Endometrial microvascular endothelial cells (primary cell): ENCODE measurements around the gene PRKCA. TPM values are rescaled to one million over a fixed set of nuclear protein-coding genes. Genes with fewer than 3 reads are reported as not detected.
"Not testable (repeated sequence)": the region's sequence is repeated elsewhere in the genome, so short reads cannot be mapped to it uniquely, and the experiment has no call there.

ENCODE experiments used
- in situ Hi-C: cut with HindIII; loops from 2 replicates; pipeline ENCODE4 v1.10.0; 2017; ENCODE audit warnings: low sequenced_read_pairs, low pct_unique_long_range_greater_than_20kb; ENCODE audit errors: inconsistent ontology term
- total RNA-seq: library from RNA; depleted of rRNA; stranded (reverse); fragments of >200 nt; gene quantifications from one replicate; pipeline ENCODE4 v1.2.3, GENCODE V29; 2015; ENCODE audit errors: inconsistent ontology term

Gene PRKCA
- total RNA-seq, 1 donor from 2014 or later = 21.7 TPM

DNA sequence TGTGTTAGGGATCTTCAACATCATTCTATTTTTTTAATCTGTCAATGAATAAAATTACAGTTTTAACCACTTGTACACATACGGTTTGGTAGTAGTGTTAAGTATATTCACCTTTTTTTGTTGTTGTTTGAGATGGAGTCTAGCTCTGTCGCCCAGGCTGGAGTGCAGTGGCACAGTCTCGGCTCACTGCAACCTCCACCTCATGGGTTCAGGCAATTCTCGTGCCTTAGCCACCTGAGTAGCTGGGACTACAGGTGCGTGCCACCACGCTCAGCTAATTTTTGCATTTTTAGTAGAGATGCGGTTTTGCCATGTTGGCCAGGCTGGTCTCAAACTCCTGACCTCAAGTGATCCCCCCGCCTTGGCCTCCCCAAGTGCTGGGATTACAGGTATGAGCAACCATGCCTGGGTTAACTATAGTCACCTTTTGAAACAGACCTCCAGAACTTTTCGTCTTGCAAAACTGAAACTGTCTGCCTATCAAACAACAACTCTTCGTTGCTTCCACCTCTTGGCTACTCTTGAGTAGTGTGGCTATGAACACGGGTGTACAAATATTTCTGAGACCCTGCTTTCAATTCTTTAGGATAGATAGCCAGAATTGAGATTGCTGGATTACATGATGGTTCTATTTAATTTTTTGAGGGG is 97.8 kb downstream of the PRKCA start:
- in situ Hi-C loops = not testable (repeated sequence)

- in situ Hi-C loops = no loop called here
These were observed 98.3 kb downstream of the PRKCA start for GRCh38 chr17:66400698-66401097.

DNA sequence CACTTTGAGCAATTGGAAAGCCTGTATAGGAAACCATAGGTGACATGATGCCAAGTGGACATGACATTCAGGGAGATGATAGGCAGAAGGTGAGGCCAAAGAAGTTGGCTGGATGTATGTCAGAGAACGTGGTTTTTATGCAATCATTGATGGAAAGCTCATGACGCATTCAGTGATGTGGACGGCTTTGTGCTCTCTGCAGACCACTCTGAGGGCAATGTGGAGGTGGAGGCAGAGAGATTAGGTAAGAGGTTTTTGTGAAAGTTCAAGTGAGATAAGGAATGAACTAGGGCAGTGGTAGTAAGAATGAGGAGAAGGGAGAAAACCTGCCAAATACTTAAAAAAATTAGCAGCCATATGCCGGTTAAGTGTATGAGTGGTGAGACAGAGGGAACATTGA is 99.0 kb downstream of the PRKCA start:
- in situ Hi-C loops = no loop called here

- in situ Hi-C loops = no loop called here
These were observed 101.6 kb downstream of the PRKCA start for GRCh38 chr17:66403846-66404556.

- in situ Hi-C loops = no loop called here
These were observed 103.6 kb downstream of the PRKCA start for GRCh38 chr17:66405836-66406677.

- in situ Hi-C loops = no loop called here
These were observed 104.6 kb downstream of the PRKCA start for GRCh38 chr17:66406701-66407644.

DNA sequence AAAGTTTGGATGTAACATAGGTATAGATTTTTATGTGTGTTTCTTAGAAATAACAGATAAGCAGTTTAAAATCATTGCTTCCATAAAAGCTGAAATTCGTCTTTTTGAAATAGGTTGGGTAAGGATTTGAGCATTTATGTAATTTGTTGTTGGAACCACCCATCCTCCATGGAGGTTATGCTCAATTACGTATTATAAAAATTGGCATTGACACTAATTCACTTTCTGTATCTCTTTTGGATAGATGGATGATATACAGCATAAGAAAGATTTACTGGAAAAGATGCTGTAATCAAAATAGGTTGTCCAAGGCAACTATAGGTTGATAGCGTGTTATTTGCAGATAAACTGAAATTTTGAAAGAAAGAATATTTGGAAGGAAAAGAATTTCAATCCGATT is 105.5 kb downstream of the PRKCA start:
- in situ Hi-C loops = no loop called here

- in situ Hi-C loops = no loop called here
These were observed 109.1 kb downstream of the PRKCA start for GRCh38 chr17:66411520-66411919.

- in situ Hi-C loops = no loop called here
These were observed 110.6 kb downstream of the PRKCA start for GRCh38 chr17:66412857-66413558.

DNA sequence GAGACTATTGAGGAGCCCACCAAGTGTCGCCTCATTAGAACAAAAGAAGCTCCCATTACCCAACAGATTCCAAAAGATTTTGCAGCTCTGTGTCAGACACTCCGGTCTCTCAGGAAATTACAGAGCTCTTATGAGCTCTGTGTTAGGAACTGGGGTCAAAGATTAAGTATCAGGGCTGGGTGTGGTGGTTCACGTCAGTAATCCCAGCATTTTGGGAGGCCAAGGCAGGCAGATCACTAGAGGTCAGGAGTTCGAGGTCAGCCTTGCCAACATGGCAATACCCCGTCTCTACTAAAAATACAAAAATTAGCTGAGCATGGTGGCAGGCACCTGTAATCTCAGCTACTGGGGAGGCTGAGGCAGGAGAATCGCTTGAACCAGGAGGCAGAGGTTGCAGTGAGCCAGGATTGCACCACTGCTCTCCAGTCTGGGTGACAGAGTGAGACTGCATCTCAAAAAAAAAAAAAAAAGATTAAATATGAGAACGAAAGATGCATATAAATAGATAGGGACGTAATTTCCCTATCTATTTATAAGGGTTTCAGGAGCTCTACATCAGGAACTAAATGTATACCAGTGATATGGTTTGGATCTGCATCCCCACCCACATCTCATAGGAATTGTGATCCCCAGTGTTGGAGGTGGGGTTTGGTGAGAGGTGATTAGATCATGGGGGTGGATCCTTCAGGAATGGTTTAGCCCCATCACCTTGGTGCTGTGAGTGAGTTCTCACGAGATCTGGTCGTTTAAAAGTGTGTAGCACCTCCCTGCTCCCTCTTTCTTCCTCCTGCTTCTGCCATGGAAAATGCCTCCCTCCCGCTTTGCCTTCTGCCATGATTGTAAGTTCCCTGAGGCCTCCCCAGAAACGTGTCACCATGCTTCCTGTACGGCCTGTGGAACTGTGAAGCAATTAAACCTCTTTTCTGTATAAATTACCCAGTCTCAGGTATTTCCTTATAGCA is 111.4 kb downstream of the PRKCA start:
- in situ Hi-C loops = no loop called here

- in situ Hi-C loops = no loop called here
These were observed 112.3 kb downstream of the PRKCA start for GRCh38 chr17:66414561-66415175.

- in situ Hi-C loops = no loop called here
These were observed 113.2 kb downstream of the PRKCA start for GRCh38 chr17:66415366-66416206.

DNA sequence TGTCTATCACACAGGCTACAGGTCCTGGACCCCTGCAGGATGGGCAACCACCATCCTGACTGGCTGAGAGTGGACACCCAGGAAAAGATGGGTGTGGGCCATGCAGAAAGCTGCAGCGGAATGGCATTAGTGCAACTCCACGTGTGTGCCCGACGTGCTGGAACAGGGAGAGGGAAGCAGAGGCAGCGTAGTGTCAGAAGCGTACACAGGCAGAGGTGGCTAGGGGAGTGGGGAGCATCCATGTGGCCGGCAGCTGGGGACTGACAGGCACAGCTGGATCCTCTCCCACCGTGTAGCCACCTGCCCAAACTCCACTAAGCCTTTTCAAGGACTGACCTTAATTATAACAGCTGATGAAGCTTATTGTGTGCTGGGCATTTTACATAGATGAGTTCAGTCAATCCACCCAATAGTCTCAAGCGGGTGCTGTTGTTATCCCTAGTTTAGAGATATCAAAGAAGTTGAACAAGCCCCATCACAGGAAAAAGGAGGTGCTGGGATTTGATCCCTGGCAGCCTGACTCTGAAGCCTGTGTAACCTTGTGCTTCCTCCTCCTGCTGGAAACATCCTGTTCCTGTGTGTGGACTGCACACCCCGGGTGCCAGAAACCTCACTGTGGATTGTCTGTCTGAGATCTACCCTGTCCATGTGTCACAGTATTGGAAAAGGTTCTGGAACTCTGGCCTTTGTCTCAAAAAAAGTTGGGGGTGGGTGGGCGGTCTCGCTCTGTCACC is 114.0 kb downstream of the PRKCA start:
- in situ Hi-C loops = no loop called here

DNA sequence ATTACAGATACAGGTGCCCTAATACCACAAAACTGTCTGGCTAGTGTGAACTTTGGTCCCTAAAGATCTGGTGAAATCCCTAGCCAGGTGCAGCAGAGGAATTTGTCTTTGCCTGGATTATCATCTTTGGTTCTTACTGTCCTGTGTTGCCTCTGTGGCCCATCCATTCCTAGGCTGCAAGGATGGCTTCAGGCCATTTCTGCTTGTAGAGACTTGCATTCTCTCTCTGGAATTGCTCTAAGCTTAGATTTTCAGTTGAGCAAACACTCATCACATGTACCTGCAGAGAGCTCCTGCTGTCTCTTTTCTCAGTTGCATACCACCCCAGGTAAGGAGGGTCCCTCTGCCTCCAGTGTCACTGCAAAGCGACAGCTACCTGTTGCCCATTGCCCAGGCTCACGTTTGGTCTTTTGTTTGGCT is 114.9 kb downstream of the PRKCA start:
- in situ Hi-C loops = no loop called here

- in situ Hi-C loops = no loop called here
These were observed 118.6 kb downstream of the PRKCA start for GRCh38 chr17:66420961-66421371.
